ENCODE measurements around the gene KLF3.

The KLF3 gene

GRCh38 chr4:38738940-38739803, 75.2 kb downstream of the KLF3 start:
- CTCF ChIA-PET: interaction anchor here (3.9 to 4.5 kb wide), 2 partner anchors 8 to 560 kb away, joined by 15 to 37 read pairs; no protein-coding TSS in a partner anchor
- H3K4me3 ChIP-seq (ENCODE audit: low read depth, low read length): no peak overlapping the region
- DNase-seq (ENCODE audit: low read depth, low spot score): no peak
- TF ChIP-seq CTCF (IDR thresholded peaks at IDR 0.05; ENCODE audit: insufficient read depth, low read length, missing control alignments): no peak
- POLR2A ChIA-PET: no interaction called here

DNA sequence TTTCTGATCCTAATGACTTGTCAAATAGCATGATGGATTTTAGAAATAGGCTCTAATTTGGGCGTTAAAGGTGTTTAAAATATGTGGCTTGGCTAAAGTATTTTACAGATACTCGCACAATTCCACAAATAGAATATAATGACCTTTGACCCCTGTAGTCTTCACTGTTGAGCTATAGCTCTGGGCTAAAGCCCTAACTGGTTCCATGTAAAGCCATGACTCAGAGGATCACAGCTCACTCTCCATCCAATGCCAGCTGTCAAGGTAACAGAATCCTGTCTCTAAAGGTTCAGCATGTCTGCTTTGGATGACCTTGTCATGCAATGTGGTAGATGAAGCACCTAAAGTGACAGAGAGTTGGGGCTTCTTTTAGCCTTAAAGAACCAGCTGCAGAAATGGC, 76.3 kb downstream of the KLF3 start:
- no peak for DNase-seq (ENCODE audit: low read depth, low spot score)
- ChIA-PET POLR2A (interaction anchor here (0.5 kb wide), 1 partner anchor 10 kb away, joined by 3 read pairs; no protein-coding TSS in a partner anchor), CTCF (interaction anchor here (3.9 to 4.5 kb wide), 2 partner anchors 9 to 561 kb away, joined by 15 to 37 read pairs; no protein-coding TSS in a partner anchor)
- H3K4me3 ChIP-seq (ENCODE audit: low read depth, low read length): no peak overlapping the region
- TF ChIP-seq CTCF (IDR thresholded peaks at IDR 0.05; ENCODE audit: insufficient read depth, low read length, missing control alignments): no peak

DNA sequence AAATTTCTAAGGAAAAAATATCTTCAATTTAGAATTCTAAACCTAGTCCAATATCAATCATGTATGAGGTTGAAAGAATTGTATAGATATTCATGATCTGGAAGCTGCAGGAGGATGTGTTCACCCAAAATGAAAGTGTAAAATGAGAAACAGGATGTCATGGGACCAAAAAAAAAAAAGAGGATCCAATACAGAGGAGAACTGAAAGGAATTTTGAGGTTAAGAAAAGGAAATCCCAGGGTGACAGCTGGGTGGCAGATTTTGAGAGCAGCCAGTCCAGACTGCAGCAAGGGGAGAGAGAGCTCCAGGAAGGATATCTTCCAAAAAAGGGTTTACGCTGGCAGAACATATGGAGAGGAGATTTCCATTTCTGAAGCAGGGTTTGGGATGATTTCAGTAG, 79.9 kb downstream of the KLF3 start:
- H3K4me3 ChIP-seq (ENCODE audit: low read depth, low read length): no peak overlapping the region
- ChIA-PET POLR2A (interaction anchor here (0.7 kb wide), 1 partner anchor 554 kb away, joined by 3 read pairs; no protein-coding TSS in a partner anchor), CTCF (interaction anchor here (1.5 to 3.9 kb wide), 4 partner anchors 13 to 564 kb away, joined by 3 to 15 read pairs (median 8); partner anchors contain the start of gene TLR10)
- no peak for DNase-seq (ENCODE audit: low read depth, low spot score)
- TF ChIP-seq CTCF (IDR thresholded peaks at IDR 0.05; ENCODE audit: insufficient read depth, low read length, missing control alignments): no peak

GRCh38 chr4:38745881-38746280, 81.9 kb downstream of the KLF3 start:
- DNase-seq (ENCODE audit: low read depth, low spot score): no peak
- no peak overlapping the region for H3K4me3 ChIP-seq (ENCODE audit: low read depth, low read length)
- ChIA-PET CTCF (interaction anchor here (1.7 to 2.3 kb wide), 2 partner anchors 15 to 37 kb away, joined by 4 to 11 read pairs; partner anchors contain the start of gene TLR10), POLR2A (interaction anchor here (0.6 kb wide), 1 partner anchor 112 kb away, joined by 4 read pairs; no protein-coding TSS in a partner anchor)
- no peak for TF ChIP-seq CTCF (IDR thresholded peaks at IDR 0.05; ENCODE audit: insufficient read depth, low read length, missing control alignments)

- no peak for DNase-seq (ENCODE audit: low read depth, low spot score)
- POLR2A ChIA-PET: no interaction called here
- CTCF ChIA-PET: interaction anchor here (1.1 kb wide), 1 partner anchor 35 kb away, joined by 3 read pairs; the partner anchor contains the start of gene TLR10
- TF ChIP-seq CTCF (IDR thresholded peaks at IDR 0.05; ENCODE audit: insufficient read depth, low read length, missing control alignments): no peak
- H3K4me3 ChIP-seq (ENCODE audit: low read depth, low read length): no peak overlapping the region
Observed at GRCh38 chr4:38747629-38748028, 83.6 kb downstream of the KLF3 start.

- ChIA-PET CTCF (interaction anchor here (1.0 to 1.2 kb wide), 2 partner anchors 9 to 112 kb away, joined by 3 read pairs; no protein-coding TSS in a partner anchor), POLR2A (no interaction called here)
- DNase-seq (ENCODE audit: low read depth, low spot score): no peak
Observed at GRCh38 chr4:38749336-38749735, 85.3 kb downstream of the KLF3 start.

More at GRCh38 chr4:38749336-38749735, 85.3 kb downstream of the KLF3 start:
- TF ChIP-seq CTCF (IDR thresholded peaks at IDR 0.05; ENCODE audit: insufficient read depth, low read length, missing control alignments): no peak
- H3K4me3 ChIP-seq (ENCODE audit: low read depth, low read length): no peak overlapping the region
